Activated gamma-delta T cell (primary cell): Measurements from ENCODE around the gene ZNF547.

Experiments
- DNase-seq: peaks from one replicate; lab custom pipeline; 2025; lab: John Stamatoyannopoulos, UW
- total RNA-seq, 2 donors: gene quantifications; one replicate each; lab custom pipeline; 2026; lab: John Stamatoyannopoulos, UW

ZNF547 gene
- 5.9 to 7.7 reads per million in 2 donors for total RNA-seq

DNA sequence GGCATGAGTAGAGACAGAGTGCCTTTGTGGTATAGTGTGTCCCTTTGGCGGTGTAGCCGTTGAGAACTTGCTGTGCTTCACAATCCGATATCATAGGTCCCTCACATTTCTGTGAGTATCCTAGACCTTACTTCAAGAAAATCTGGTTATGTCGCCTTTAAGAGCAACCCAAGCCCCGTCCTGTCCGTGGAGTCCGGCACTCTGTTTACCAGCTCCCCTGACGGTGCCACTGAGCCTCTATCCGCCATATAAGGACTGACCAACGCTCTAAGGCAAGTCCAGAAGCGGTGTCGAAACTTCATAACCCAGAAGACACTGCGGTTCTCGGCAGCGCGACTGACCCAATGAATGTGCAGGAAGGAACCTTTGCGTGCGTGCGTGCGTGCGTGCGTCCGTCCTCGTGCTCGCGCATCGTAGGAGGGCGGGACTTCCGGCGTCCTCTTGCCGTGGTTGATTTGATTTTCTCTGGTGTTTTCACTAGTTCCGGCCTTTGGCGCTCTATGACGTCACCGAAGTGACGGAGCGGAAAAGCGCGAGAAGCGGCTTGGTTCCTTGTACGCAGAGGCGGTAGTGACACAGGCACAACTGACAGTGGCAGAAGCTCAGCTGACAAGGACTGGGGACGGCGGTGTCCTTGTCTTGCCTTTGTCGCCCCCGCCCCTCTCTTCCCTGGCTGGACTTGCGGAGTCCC, at the start of gene ZNF547, which contains the start of gene TRAPPC2B:
Gene ZNF547 (plus strand): TSS at position 555 of the 691 bp plus-strand sequence. CDS start 5,005 bp downstream, outside the sequence.
Gene TRAPPC2B (plus strand): TSS at position 555 of the 691 bp plus-strand sequence. CDS start 1,283 bp downstream, outside the sequence.
- DNase-seq: peak; percentile 86

DNA sequence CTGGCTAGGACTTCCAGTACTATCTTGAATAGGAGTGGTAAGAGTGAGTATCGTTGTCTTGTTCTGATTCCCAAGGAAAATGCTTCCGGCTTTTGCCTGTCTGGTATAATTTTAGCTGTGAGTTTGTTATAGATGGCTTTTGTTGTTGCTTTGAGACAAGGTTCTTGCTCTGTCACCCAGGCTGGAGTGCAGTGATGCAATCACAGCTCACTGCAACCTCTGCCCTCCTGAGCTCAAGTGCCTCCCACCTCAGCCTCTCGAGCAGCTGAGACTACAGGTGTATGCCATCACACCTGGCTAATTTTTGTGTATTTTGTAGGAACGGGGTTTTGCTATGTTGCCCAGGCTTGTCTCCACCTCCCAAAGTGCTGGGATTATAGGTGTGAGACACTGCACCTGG, 49.2 kb upstream of the ZNF547 start:
- DNase-seq: no peak

DNA sequence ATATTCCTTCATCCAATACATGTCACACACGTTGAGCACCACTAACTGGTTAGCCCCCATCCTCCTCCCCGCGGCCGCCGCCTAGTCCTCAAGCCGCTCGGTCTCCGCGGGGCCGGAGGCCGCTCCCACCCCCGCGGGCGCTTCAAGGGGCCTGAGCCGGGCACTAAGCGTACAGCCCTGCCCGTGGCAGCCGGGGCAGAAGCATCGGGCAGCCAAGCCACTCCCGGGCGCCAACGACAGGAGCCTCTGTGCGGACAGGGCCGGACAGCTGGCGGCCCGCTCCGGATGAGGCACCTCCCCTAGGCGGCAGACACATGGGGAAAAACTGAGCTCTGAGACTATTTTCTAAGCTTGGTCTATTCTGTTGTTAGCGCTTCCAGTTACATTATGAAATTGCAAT, 45.8 kb upstream of the ZNF547 start:
- no peak for DNase-seq

DNA sequence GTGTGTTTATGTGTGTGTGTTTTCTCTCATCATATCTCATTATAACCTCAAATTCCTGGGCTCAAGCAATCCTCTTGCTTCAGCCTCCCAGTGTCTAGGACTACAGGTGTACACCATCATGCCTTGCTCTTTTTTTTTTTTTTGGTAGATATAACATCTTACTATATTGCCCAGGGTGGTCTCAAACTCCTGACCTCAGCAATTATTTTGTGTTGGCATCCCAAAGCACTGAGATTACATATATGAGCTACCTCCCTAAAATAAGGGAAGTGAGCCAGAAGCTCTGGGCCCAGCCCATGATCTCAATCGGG, 43.5 kb upstream of the ZNF547 start:
- DNase-seq: no peak

DNA sequence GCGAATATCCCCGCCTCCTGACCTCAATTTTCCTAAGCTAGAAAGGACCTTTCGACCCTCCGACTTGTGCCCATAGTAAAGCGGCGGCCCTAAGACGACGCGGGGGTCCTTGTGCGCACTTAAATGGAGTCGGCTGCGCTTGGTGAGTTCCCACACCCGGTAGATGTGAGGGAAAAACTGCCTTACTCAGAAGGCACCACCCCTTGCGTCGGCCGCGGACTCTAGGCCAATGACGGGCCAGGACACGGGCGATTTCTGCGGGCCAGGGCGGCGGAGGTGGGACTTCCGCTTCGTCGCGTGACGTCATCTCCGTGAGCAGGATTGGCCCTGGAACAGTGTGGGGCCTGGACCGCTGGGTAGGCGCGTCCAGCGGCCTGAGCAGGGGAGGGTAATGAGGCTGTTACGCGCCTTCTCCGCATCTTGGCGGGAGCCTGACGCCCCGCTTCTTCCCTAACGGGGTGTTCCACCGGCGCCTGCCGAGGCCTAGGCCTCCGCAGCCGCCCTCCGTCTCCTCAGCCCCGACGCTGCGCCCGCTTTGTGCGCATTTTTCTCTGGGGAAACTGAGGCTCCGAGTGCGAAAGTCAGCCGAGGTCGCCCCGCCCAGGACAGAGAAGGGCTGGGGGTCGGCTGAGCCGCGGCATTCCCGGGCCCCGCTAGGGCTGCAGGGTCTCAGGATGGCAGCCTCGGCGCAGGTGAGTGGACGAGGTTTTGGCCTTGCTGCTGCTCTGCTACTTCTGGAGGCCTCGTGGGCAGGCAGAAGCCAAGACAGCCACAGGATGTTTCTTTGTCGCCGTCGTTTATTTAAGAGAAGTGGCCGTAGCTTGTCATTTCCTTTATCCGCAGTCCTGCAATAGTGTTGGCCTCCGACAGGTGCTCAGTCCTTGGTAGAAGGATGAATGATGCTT, 42.9 kb upstream of the ZNF547 start, which contains the start of gene ZNF543:
Gene ZNF543 (plus strand): TSS at position 293 of the 905 bp plus-strand sequence. CDS start 382 bp downstream, at position 675.
- peak; percentile 78 for DNase-seq

DNA sequence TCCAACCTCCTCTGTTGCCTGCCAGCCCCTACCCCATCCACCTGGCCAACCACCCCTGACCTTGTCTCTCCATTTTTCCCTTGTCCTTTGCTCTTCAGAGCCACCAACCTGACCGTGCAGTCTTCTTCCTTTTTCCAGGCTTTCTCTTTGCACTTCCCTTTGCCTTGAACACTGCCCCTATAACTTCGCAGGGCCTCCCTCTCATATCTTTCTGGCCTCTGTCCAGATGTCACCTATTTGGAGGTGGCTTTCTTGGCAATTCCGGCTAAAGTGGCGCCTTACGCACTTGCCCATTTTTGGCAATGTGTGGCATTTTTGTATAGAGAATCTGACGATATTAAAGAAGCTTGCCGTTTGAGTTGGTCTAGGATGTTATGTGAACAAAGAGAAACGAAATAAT, 42.2 kb upstream of the ZNF547 start:
- no peak for DNase-seq

DNA sequence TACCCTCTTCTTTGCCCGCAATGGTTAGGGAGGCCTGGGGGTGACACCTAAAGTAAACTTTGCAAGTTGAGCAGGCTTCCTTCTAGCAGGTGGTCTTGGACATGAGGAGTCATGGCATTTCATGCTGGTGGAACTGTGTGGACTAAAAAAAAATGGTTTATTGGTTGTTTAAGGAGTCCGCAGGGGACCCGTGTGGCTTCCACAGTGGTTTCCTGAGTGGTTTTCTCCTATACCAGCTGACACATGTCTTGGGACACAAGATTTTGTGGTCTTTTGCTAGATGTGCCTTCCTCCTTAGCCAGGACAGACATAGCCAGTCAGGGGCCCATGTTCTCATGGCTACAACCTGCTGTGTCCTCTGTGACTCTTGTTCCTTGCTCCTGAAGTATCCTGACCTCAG, 41.6 kb upstream of the ZNF547 start:
- no peak for DNase-seq

DNA sequence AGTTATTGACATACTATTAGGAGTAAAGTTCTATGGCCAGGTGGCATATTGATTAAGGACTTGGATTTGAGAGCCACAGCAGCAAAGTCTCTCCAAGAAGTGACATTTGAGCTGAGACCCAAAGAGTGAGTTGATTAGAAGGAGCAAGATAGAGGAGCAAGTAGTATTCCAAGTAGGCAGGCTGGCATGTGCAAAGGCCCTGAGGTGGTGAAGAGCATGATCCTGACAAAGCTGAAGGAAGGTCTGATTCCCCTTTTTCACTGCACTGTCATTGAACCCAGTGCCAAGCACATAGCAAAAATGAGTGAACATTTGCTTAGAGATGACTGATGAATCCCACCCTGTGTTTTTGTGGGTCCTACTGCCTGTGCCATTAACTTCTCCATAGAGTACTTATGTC, 38.4 kb upstream of the ZNF547 start:
- DNase-seq: no peak

DNA sequence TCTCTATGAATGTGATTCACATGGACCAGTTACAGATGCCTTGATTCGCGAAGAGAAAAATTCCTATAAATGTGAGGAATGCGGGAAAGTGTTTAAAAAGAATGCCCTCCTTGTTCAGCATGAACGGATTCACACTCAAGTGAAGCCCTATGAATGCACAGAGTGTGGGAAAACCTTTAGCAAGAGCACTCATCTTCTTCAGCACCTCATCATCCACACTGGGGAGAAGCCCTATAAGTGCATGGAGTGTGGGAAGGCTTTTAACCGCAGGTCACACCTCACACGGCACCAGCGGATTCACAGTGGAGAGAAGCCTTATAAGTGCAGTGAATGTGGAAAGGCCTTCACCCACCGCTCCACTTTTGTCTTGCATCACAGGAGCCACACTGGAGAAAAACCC, 35.4 kb upstream of the ZNF547 start:
- no peak for DNase-seq

DNA sequence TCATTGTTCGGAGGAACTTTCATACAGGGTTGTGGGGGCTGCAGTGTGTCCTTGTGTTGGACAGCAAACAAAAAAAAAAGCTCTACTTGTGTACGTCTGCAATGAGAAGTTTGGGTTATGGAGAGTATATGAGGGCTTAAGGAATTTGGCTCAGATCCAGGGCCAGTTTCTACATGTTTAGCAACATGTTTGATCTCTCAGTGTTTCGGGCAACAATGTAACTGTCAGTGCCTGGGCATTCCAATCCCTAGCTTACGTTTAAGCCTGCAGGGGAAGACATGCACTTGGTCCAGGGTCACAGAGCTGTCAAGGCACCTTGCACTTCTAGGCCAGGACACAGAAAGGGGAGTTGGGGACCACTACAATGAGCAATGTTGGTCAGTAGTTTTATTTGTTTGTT, 29.2 kb upstream of the ZNF547 start:
- no peak for DNase-seq

DNA sequence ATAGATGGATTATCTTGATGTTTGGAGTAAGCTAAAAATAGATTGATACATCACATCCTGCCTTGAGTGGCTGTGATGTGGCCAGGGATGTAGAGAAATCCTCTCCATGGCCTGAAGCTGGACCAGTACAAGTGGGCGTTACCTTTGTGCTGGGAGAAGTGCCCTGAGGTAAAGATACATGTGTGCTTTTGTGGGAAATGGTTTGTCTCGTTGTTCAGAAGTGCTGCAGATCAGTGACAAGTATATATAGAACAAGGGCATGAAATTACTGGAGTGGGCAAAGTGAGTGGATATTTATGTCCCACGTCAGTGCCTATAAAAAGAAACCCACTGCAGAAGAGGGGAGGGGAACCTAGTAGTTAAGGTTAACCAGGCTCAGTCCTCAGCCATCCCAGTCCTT, 24.5 kb upstream of the ZNF547 start:
- DNase-seq: no peak

DNA sequence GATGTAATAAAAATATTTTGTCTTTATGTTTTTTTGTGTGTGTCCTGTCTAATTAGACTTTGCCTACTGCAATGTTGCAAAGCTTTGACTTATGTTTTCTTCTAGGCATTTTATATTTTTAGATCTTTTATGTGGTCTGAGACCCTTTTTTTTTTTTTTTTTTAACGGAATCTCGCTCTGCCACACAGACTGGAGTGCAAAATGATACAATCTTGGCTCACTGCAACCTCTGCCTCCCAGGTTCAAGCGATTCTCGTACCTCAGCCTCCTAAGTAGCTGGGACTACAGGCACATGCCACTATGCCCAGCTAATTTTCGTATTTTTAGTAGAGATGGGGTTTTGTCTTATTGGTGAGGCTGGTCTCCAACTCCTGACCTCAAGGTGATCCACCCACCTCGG, 20.8 kb upstream of the ZNF547 start:
- DNase-seq: no peak

DNA sequence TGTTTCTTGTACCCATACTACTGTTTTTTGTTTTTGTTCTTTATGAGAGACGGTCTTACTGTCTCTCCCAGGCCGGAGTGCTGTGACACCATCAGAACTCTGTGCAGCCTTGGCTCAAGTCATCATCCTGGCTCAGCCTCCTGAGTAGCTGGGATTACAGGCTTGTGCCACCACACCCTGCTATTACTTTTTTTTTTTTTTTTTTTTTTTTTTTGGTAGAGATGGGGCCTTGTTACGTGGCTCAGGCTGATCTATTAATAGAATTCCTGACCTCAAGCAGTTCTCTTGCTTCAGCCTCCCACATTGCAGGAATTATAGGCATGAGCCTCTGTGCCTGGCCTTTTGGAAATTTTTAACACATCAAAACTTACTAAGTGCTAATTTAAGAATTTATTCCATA, 15.2 kb upstream of the ZNF547 start:
- DNase-seq: no peak

DNA sequence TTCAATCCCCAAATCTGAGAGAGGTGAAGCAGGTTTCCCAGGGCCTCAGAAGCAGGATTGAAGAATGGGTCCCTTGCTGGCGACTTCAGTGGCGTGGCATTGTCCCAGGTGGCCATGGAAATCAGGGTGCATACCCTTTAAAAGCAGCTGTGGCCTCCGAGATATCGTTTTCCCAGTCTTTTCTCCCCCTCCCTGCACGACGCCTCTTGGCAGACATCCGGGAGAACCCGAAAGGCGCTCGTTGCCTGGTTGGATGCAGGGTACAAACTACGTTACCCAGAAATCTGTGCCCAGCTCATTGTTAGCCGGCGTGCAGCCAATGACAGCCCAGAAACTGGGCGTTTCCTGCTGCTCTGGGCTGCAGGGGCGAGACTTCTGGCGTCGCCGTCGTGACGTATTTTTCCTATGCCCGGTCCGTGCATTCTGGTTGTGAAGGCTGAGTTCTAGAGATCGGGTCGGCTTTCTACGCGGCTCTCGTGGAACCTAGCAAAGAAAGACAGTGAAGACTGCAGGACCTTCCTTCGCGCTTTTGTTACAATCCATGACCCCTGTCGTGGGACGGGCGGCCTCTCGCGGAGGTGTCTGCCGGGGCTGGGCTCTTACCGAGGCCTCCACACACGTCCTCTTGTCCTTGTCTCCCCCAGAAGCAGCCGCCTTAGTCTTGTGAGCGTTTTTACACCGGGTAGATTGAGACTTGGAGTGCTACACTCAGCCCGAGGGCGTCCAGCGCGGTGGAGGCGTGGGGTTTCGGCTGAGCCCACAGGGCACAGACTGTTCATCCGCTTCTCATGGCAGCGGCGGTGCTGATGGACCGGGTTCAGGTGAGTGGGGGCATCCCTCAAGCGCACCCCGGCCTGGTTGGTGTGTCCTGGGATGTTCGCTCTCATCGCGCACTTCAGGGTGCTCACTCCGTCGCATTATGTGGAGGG, 12.2 kb upstream of the ZNF547 start, which contains the start of gene ZNF304:
Gene ZNF304 (plus strand): TSS at position 395 of the 929 bp plus-strand sequence. CDS start 394 bp downstream, at position 789.
- DNase-seq: peak; percentile 35

DNA sequence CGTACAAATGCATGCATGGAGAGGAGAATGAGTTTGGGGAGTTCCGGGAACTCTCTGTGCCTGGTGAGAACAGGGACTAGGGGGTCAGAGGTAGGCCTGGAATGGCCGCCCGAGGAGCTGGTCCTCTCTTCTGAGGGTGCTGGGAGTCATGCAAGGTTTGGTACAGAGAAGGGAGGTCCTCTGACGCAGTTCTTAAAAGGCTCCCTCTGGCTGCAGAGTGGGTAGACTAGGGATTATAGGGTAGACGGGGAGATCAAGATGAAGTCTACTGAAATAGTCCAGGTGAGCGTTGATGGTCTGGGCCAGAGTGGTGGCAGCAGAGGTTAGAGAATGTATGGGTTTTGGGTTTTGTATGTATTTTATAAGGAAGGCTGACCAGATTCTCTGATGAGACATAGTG, 11.5 kb upstream of the ZNF547 start:
- DNase-seq: no peak

DNA sequence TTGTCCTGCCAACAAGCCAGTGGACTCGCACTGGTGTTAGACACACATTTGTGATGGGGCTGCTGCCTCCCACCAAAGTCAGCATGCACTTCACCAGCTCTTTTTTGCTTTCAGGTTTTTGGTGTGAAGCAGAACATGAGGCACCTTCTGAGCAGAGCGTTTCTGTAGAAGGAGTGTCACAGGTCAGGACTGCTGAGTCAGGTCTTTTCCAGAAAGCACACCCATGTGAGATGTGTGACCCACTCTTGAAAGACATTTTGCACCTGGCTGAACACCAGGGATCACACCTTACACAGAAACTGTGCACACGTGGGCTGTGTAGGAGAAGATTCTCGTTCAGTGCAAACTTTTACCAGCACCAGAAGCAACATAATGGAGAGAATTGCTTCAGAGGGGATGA, 7.4 kb upstream of the ZNF547 start:
- DNase-seq: no peak

DNA sequence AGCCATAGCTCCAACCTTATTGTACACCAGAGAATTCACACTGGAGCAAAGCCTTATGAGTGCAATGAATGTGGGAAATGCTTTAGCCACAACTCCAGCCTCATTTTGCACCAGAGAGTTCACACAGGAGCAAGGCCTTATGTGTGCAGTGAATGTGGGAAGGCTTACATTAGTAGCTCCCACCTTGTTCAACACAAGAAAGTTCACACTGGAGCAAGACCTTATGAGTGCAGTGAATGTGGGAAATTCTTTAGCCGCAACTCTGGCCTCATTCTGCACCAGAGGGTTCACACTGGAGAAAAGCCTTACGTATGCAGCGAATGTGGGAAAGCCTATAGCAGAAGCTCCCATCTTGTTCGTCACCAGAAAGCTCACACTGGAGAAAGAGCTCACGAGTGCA, 5.9 kb upstream of the ZNF547 start:
- DNase-seq: no peak

DNA sequence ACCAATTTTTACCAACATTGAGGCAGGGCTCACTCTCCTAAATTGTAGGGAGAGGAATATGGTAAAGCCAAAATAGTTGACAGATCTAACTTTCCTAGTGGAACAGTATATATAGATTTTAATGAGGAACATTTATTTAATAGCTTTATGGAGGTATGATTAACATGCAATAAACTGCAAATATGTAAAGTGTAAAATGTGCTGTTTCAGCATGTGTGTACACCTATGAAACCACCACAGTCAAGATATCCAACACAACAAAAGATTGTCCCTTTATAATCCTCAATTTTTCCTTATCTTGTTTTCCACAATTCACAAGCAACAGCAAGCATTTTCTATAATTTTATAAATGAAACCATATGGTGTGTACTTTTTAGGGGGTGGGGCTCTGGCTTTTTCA, 4.1 kb upstream of the ZNF547 start:
- no peak for DNase-seq

DNA sequence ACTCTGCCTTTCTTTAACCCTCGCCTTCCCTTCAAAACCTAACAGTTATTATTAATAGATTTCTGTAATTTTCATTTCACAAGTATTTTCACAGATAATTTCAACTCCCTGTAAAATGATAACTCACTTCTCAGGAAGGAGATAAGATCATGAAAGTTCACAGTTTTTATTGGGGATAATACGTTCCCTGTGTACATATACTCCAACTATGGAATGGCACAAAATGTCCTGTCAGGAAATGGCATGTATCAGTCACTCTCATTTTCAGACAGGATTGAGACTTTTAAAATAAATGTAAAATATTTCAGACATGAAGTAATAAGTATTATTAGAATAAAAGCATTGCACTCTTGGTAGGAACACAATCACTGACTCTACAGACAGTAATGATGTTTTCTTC, 932 bp upstream of the ZNF547 start:
- DNase-seq: no peak

DNA sequence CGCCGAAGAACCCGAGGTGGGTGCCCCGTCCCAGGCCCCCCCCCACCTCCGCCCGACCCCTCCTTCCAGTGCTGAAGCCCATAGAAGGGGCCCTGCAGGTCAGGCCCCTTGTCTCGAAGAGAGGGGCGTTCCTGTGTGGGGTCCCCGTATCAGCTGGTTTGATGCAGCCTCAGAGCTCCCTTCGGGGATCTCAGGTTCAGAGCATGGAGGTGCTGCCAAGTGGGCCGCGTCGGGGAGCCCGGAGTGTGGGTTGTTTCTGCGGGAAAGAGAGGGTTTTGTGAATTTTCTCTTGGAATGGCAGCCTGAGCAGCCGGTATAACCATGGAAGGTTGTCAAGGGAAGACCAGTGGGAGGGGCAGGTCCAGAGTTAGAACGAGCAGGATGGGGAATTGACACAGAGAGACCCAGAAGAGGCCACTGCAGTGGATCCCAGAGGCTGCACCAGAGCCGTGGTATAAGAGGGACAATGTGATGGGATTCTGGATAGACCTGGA, 384 bp downstream of the ZNF547 start:
- no peak for DNase-seq

DNA sequence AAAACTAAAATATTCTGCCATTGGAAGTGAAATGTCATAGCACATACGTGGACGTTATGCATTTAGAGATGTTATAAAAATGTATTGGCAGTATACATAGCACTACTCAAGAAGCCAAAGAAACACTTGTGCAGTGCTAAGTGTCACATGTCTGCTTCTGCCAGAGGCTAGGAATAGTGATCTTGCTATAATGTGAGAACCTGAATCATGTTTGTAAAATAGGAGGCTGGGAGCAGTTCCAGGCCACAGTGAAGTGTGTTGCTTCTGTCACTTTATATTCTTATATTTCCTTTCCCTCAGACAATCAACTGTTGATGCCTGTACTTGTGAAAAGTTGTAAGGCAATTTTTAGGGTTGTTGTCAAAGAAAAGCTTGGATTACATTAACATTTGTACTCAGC, 3.4 kb downstream of the ZNF547 start:
- DNase-seq: no peak

DNA sequence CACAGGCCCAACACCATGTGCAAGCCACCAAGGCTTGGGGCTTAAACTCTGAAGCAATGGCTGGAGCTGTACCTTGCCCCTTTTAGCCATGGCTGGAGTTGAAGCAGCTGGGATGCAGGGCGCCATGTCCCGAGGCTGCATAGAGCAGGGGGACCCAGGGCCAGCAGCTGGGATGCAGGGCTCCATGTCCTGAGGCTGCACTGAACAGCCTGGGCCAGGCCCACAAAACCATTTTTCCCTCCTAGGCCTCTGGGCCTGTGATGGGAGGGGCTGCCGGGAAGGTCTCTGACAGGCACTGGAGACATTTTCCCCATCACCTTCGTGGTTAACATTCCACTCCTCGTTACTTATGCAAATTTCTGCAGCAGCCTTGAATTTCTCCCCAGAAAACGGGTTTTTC, 10.8 kb downstream of the ZNF547 start:
- no peak for DNase-seq
